OCI-LY1 (cell line): ENCODE measurements around the gene HMG20A.

Experiments
- CTCF ChIP-seq: fragments of 200-600 bp; sonication (generic), shearing (Covaris generic); IDR thresholded peaks from 2 replicates; pipeline ENCODE4 v1.5.1; 2017; ENCODE audit warnings: mild to moderate bottlenecking, antibody characterized with exemption, low read length, moderate library complexity, mixed read lengths
- EZH2 ChIP-seq: fragments of 200-600 bp; sonication (generic), shearing (Covaris generic); IDR thresholded peaks from 2 replicates; pipeline ENCODE4 v1.8.0; 2017; ENCODE audit warnings: borderline replicate concordance, mixed run types, mild to moderate bottlenecking, antibody characterized with exemption, low read length, moderate library complexity, mixed read lengths

GRCh38 chr15:77468896-77469295 lies 48.2 kb downstream of the HMG20A start:
- TF ChIP-seq CTCF (no peak), EZH2 (no peak)
